GM19397 (cell line): ENCODE measurements around the gene FHOD3.

Source experiments
- ATAC-seq: cut with Tn5 transposase; IDR thresholded peaks from one replicate; pipeline ENCODE4 v1.9.1; 2021; ENCODE audit warnings: mild to moderate bottlenecking, moderate library complexity; ENCODE audit not compliant: unreplicated experiment

The FHOD3 gene

GRCh38 chr18:36378205-36378604 is 80.7 kb downstream of the FHOD3 start:
- no peak for ATAC-seq

GRCh38 chr18:36379435-36379984 is 82.0 kb downstream of the FHOD3 start:
- ATAC-seq: no peak

DNA sequence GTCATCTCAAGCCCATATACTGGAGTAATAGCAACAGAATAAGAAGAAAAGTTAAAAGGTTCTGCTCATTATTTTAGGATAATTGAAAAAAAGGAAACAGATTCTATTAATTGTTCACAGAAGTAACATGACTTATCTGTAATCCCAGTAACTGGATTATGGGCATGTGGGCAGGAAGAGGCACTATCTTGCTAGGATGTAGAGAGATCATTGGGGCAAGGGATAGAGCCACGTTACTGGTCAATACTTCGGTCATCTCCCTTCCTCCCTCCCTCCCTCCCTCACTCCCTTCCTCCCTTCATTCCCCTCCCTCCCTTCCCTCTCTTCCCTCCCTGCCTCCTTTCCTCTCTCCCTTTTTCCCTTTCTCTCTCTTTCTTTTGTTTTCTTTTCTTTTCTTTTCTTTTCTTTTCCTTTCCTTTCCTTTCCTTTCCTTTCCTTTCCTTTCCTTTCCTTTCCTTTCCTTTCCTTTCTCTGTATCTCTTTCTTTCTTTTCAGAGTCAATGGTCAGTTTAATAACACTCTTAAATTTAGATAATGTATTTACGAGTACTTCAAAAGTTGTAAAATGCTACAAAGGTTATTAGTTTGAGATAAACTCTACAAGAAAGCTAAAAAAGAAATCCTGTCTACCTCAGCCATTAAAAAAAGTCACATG is 82.8 kb downstream of the FHOD3 start:
- no peak for ATAC-seq

GRCh38 chr18:36381075-36381474 is 83.6 kb downstream of the FHOD3 start:
- no peak for ATAC-seq

- ATAC-seq: no peak
Observed at GRCh38 chr18:36382854-36383253, 85.3 kb downstream of the FHOD3 start.

GRCh38 chr18:36386150-36386920 is 88.8 kb downstream of the FHOD3 start:
- no peak for ATAC-seq

DNA sequence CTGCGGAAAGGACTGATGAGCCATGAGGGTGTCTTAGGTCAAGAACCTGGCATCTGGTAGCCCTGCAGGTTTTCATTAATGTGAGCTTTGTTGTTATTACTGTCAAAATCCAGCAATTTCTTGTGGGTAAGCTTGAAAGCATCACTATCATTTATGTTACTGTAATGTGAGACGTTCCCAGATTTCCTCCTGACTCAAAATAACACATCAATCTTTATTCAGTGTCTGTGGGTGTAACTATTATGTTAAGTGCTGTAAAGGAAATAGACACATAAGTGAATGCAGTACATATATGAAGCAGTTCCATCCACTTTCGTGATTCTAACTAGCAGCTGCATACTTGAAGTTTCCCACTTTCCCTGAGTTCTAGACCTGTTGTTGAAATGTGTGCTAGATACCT is 89.8 kb downstream of the FHOD3 start:
- ATAC-seq: no peak

GRCh38 chr18:36388310-36388709 is 90.8 kb downstream of the FHOD3 start:
- no peak for ATAC-seq

DNA sequence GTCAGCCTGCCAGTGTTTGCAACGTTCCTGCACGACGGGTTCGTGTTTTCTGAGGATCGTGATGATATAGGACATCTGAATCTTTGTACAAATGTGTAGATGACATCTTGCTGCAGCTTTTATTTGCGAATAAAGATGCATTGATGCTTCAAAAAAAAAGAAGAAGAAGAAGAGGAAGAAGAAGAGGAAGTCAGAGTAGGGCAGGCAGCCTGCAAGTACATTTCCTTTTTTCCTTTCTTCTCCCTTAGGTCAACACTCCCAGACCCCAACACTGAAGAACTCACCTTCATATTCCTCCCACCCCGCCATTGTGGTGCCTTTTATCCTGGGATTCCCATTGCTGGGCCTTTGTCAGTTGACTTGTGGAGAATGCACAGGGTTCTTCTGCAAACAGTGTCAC is 91.5 kb downstream of the FHOD3 start:
- ATAC-seq: no peak

- ATAC-seq: no peak
Observed at GRCh38 chr18:36389811-36390581, 92.5 kb downstream of the FHOD3 start.

GRCh38 chr18:36391426-36392145 is 94.1 kb downstream of the FHOD3 start:
- no peak for ATAC-seq

- ATAC-seq: no peak
Observed at GRCh38 chr18:36392164-36392978, 94.9 kb downstream of the FHOD3 start.

GRCh38 chr18:36392979-36393287 is 95.4 kb downstream of the FHOD3 start:
- ATAC-seq: no peak

DNA sequence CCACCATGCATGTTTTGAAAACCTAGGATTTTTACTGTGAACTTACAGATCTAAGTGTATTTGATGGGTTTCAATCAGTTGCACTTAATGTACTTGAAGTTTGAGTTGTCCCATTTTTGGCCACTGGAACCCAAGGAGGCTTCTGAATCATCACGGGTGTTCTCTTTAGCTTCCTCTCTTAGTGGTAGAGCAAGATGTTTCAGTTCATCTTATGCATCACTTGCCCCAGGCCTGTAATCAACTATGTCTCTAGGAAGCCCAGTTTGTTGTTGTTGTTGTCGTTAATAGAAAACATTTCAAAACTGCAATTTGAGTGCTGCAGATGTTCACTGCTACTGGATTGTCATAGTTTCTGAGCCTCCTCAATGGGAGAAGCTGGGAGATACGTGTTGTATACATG is 97.0 kb downstream of the FHOD3 start:
- no peak for ATAC-seq

DNA sequence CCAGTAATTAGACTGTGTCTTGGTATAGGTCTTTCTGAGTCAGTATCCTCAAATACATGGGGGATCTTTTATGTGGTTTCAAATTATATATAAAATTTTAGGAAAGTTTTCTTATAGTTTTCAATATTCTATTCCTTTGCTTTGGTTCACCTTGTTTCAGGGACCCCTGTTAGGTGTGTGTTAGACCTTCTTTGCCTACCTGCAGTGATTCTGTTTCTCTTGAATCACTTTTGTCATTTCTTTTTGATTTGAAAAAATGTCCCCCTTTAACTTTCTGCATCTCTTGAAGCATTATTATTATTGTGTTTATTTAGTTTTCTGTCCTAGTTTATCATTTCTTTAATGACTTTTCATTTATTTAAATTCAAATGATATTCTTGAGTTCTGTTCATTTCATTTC is 98.7 kb downstream of the FHOD3 start:
- ATAC-seq: no peak

DNA sequence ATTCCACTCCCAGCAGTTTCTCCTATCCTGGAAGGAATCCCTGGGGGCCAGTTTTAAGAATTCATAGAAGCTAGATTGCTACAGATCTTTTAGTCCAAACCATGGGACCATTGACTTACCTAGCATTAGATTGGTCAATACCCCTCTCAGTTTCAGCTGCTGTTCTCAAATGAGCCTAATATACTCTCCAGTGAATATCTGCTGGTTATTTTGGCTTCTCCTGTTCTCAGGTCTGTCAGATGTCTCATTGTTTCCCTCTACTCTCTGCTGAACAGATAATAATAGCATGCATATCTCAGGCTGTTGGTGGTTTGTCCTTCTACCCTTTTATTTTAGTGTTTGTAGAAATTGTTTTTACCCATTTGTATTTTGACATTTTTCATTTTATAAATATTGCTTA is 99.5 kb downstream of the FHOD3 start:
- no peak for ATAC-seq

- ATAC-seq: no peak
Observed at GRCh38 chr18:36398419-36398818, 100.9 kb downstream of the FHOD3 start.

DNA sequence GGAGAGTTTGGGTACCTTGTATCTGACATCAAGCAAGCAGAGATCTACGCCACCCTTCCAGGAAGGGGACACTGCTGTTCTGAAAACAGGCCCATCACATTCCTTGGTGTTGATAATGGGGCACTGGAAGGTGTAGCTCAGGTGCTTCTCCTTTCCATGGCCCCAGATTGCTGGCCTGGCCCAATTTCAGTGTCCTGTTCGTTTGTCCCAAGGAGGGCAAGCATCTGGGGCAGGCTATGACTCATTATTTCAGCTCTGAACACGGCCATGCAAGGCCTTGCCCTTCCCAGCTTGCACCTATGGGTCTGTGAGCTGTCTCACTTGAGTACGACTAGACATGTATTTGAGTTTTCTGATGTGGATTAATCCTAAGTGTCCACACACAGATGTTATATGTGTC is 101.5 kb downstream of the FHOD3 start:
- no peak for ATAC-seq

GRCh38 chr18:36401462-36401861 is 103.9 kb downstream of the FHOD3 start:
- no peak for ATAC-seq

DNA sequence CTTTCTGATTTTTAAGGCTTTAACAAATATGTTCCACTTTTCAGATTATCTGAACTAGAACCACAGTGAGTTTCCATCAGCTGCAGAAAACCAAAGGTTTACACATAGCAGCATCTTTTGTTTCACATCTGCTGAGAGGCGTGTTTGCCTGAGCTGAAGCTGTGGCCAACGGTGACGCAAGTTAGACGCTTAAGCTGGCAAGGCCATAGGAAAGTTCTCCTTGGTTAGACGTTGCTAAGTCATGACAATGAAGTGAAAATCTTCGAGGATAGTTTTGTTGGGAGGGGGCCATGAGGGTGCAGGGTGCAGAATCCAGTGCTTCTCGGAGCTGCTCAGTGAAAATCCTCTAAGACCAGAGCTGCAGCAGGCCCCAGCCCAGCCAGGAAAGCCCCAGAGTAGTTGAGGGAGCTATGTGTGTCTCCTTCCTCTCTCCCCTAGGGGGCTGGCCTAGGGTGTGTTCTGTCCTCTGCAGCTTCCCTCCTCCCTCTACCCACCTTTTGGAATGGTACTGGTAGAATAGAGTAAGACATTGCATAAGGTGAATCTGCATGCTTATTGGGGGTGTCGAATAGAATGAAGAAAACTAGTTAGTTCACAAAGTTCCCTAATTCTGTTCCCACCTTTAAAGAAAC is 105.4 kb downstream of the FHOD3 start:
- no peak for ATAC-seq
